ENCODE results near the gene ERF.

ERF gene

DNA sequence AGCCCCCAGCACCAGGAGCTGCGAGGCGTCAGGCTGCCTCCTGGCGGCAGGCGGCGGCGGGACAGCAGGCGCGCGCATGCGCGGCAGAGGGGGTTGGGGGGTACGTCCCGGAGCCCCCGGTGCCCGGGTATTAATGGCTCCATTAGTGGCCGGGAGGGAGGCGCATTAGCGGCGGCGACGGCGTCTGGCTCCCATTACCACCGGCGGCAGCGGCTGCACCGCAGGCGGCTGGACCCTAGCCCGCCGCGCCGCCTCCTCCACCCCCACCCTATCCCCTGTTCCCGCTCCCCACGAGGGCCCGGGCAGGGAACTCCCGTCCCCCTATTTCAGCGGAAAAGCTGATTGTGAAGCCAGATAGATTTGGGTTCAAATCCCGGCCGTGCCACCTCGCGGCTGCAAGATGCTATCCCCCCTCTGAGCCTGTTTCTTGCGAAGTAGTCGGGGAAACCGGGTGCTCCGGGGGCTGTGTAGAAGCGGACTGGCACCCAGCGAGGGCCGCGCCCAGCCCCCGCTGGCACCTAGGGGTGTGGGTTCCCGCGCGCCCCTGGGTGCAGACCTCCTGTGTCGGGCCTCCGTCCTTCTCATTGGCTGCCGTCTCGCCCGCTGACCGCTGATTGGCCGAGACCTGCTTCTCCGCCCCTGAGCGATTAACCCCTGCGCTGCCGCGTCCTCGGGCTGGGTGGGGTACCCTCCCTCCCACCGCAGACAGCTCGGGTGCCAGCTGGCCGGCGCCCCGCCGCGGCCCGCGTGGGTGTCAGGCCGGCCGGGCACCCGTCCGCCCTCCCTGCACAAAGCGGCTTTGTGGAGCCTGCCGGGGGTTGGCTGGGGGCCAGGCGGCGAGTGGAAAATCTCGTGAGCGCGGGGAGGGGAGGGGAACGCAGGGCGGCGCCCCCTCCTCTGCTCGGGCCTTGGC, 25.2 kb upstream of the ERF start:
- TF ChIP-seq, protein P1, sequence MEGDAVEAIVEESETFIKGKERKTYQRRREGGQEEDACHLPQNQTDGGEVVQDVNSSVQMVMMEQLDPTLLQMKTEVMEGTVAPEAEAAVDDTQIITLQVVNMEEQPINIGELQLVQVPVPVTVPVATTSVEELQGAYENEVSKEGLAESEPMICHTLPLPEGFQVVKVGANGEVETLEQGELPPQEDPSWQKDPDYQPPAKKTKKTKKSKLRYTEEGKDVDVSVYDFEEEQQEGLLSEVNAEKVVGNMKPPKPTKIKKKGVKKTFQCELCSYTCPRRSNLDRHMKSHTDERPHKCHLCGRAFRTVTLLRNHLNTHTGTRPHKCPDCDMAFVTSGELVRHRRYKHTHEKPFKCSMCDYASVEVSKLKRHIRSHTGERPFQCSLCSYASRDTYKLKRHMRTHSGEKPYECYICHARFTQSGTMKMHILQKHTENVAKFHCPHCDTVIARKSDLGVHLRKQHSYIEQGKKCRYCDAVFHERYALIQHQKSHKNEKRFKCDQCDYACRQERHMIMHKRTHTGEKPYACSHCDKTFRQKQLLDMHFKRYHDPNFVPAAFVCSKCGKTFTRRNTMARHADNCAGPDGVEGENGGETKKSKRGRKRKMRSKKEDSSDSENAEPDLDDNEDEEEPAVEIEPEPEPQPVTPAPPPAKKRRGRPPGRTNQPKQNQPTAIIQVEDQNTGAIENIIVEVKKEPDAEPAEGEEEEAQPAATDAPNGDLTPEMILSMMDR (conservative IDR thresholded peaks at IDR 0.05; ENCODE audit: low read depth, low read length) = peak; percentile 76
- peak overlapping the region; percentile 79 for H3K4me3 ChIP-seq (ENCODE audit: low read depth, low read length)
- DNase-seq (ENCODE audit: low read depth) = peak; percentile 88

- TF ChIP-seq, protein P1 (conservative IDR thresholded peaks at IDR 0.05; ENCODE audit: low read depth, low read length) = no peak
- peak overlapping the region; percentile 79 for H3K4me3 ChIP-seq (ENCODE audit: low read depth, low read length)
- DNase-seq (ENCODE audit: low read depth) = no peak
These were observed 24.4 kb upstream of the ERF start for GRCh38 chr19:42279155-42279901.

DNA sequence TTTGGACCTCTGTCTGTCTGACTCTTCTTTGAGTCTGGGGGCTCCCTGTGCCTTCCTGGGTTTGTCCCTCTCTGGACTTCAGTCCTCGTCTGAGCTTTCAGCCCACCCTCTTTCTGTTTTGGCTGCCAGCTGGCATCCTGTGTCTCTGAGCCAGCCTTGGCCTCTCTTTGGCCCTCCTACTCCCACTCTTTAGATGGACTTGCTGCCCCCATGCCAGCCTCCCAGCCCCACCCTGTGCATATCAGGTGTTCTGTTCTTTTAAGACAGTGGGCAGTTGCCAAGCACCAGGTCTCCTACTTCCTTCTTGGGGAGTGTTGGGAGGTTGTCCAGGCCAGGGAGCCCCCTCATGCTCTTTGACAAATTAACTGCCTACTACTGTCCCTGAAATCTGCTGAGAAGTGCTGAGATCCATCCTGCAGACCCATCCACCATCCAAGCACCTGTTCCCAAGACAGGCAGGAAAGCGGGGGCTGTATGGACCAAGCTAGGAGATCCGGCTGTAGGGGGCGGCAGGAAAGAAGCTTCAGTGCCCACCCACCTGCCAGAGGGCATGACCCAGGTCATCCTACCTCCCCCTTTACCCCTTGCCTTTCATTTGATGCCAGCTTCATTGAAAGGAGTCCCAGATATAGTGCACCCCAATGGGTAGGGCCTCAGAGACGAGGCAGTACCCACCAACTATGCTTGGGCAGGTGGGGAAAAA, 23.7 kb upstream of the ERF start:
- no peak for DNase-seq (ENCODE audit: low read depth)
- TF ChIP-seq, protein P1 (conservative IDR thresholded peaks at IDR 0.05; ENCODE audit: low read depth, low read length) = no peak
- H3K4me3 ChIP-seq (ENCODE audit: low read depth, low read length) = no peak overlapping the region

DNA sequence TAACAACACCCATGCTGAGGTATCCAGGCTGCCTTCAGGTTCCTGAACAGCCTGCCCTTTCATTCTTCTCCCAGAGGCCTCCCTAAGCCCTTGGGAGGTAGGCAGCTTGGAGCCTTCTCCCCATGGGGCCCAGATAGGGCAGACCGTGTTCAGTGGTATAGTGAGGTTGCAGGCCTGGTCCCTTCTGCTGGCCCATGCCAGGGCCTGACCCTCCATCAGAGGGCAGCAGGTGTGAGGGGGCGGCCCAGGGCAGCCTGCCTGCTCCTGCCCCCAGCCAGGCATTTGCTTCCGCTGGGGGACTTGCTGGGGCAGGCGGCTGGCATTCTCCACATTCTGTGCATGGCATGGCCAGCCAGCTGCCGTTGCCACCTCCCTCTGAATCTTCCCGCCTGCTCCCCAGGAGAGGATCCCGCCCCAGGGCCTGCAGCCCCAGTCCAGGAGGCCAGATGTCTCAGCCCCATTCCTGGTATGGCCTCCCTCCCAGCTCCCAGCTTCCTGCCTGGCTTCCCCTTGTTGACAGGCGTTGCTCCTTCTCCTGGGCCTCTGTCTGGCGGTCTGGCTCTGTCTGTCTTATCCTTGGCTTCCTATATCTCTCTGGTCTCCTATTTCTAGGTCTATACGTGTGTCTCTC, 23.0 kb upstream of the ERF start:
- TF ChIP-seq, protein P1 (conservative IDR thresholded peaks at IDR 0.05; ENCODE audit: low read depth, low read length) = no peak
- H3K4me3 ChIP-seq (ENCODE audit: low read depth, low read length) = no peak overlapping the region
- no peak for DNase-seq (ENCODE audit: low read depth)

DNA sequence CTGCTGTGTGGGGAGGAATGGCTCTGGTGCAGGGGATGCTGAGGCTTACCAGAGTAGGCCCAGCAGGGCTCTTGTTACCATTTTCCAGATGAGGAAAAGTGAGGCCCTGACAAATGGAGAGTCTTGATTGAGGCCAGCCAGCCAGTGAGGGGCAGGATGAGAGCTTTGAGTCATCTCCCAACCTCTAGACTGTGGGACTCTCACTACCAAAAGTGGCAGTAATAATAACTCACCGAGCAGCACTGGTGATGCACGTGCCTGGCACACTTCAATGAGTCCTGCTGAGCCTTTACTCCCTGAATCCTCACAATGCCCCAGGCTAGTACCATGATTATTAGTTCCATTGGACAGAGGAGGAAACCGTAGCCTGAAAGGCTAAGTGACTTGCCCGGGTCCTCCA, 21.9 kb upstream of the ERF start:
- no peak for DNase-seq (ENCODE audit: low read depth)
- H3K4me3 ChIP-seq (ENCODE audit: low read depth, low read length) = no peak overlapping the region
- TF ChIP-seq, protein P1 (conservative IDR thresholded peaks at IDR 0.05; ENCODE audit: low read depth, low read length) = no peak

DNA sequence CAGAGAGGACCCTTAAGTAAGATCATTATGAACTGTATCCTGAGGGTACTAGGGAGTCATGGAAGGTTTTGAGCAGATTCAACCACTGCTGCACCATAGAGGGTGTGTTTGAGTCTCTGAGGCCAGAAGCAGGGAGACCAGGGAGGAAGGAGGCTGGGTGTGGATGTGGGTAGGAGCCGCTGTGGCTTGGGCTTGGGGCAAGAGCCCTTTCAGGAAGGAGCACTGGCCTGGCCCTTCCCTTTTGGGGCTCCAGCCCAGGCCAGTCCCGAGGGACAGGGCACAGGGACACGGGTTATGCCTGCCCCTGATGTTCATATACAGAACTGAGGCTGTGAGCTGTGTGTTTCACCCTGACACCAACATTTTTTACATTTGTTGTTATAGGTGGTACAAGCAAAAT, 21.4 kb upstream of the ERF start:
- no peak overlapping the region for H3K4me3 ChIP-seq (ENCODE audit: low read depth, low read length)
- TF ChIP-seq, protein P1 (conservative IDR thresholded peaks at IDR 0.05; ENCODE audit: low read depth, low read length) = no peak

More for the DNA sequence above, 21.4 kb upstream of the ERF start:
- DNase-seq (ENCODE audit: low read depth) = no peak
